OCI-LY1 (cell line): ENCODE measurements around the gene ZNF407.

Experiments used
- EZH2 ChIP-seq: fragments of 200-600 bp; sonication (generic), shearing (Covaris generic); IDR thresholded peaks from 2 replicates; pipeline ENCODE4 v1.8.0; 2017; ENCODE audit warnings: borderline replicate concordance, mixed run types, mild to moderate bottlenecking, antibody characterized with exemption, low read length, moderate library complexity, mixed read lengths
- TF ChIP-seq, protein P1 (sequence below): fragments of 200-600 bp; sonication (generic), shearing (Covaris generic); IDR thresholded peaks from 2 replicates; pipeline ENCODE4 v1.5.1; 2017; ENCODE audit warnings: mild to moderate bottlenecking, antibody characterized with exemption, low read length, moderate library complexity, mixed read lengths

- no peak for TF ChIP-seq EZH2
- TF ChIP-seq, protein P1, sequence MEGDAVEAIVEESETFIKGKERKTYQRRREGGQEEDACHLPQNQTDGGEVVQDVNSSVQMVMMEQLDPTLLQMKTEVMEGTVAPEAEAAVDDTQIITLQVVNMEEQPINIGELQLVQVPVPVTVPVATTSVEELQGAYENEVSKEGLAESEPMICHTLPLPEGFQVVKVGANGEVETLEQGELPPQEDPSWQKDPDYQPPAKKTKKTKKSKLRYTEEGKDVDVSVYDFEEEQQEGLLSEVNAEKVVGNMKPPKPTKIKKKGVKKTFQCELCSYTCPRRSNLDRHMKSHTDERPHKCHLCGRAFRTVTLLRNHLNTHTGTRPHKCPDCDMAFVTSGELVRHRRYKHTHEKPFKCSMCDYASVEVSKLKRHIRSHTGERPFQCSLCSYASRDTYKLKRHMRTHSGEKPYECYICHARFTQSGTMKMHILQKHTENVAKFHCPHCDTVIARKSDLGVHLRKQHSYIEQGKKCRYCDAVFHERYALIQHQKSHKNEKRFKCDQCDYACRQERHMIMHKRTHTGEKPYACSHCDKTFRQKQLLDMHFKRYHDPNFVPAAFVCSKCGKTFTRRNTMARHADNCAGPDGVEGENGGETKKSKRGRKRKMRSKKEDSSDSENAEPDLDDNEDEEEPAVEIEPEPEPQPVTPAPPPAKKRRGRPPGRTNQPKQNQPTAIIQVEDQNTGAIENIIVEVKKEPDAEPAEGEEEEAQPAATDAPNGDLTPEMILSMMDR, result no peak
These were observed 258.8 kb downstream of the ZNF407 start for GRCh38 chr18:74856434-74856833.
